ENCODE measurements around the gene DNAJC16. TPM values are rescaled to one million over a fixed set of nuclear protein-coding genes. Genes with fewer than 3 reads are reported as not detected.

DNAJC16 gene
- total and polyA plus RNA-seq, 2 of the 13 experiments (the other 11 are each of a cell fraction or from before 2014, with no cell fraction given): 11.4 to 15.4 TPM

DNA sequence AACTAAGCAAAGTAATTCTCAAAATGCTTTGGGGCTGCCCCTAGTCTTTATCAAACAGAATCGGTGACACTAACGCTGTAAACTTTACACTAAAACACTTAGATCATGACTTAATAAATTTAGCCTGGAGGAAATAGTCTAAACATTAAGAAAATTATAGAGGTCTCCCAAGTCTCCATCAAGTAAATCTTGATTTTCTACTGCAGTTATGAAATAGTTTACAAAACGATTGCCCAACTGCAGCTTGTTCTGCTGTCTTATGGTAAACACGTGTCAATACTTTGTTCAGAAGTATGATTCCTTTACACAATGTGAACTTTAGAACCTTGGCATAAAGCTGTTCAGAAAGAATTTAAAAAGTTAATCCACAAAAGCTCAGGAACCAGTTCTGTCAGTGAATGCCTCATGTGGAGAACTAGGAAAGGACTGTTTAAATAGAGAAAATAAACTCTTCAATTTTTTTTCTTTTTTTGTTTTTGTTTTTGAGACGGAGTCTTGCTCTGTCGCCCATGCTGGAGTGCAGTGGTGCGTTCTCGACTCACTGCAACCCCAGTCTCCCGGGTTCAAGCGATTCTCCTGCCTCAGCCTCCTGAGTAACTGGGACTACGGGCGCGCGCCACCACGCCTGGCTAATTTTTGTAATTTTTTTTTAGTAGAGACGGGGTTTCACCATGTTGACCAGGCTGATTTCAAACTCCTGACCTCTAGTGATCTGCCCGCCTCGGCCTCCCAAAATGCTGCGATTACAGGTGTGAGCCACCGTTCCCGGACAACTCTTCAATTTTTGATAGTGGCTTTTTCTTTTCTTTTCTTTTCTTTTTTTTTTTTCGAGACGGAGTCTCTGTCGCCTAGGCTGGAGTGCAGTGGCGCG lies 92.2 kb downstream of the DNAJC16 start (continued):
- TF ChIP-seq, protein P1, sequence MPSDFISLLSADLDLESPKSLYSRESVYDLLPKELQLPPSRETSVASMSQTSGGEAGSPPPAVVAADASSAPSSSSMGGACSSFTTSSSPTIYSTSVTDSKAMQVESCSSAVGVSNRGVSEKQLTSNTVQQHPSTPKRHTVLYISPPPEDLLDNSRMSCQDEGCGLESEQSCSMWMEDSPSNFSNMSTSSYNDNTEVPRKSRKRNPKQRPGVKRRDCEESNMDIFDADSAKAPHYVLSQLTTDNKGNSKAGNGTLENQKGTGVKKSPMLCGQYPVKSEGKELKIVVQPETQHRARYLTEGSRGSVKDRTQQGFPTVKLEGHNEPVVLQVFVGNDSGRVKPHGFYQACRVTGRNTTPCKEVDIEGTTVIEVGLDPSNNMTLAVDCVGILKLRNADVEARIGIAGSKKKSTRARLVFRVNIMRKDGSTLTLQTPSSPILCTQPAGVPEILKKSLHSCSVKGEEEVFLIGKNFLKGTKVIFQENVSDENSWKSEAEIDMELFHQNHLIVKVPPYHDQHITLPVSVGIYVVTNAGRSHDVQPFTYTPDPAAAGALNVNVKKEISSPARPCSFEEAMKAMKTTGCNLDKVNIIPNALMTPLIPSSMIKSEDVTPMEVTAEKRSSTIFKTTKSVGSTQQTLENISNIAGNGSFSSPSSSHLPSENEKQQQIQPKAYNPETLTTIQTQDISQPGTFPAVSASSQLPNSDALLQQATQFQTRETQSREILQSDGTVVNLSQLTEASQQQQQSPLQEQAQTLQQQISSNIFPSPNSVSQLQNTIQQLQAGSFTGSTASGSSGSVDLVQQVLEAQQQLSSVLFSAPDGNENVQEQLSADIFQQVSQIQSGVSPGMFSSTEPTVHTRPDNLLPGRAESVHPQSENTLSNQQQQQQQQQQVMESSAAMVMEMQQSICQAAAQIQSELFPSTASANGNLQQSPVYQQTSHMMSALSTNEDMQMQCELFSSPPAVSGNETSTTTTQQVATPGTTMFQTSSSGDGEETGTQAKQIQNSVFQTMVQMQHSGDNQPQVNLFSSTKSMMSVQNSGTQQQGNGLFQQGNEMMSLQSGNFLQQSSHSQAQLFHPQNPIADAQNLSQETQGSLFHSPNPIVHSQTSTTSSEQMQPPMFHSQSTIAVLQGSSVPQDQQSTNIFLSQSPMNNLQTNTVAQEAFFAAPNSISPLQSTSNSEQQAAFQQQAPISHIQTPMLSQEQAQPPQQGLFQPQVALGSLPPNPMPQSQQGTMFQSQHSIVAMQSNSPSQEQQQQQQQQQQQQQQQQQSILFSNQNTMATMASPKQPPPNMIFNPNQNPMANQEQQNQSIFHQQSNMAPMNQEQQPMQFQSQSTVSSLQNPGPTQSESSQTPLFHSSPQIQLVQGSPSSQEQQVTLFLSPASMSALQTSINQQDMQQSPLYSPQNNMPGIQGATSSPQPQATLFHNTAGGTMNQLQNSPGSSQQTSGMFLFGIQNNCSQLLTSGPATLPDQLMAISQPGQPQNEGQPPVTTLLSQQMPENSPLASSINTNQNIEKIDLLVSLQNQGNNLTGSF (CRISPR knock-in tag; IDR thresholded peaks at IDR 0.05): no peak
- TF ChIP-seq ZNF20 (CRISPR knock-in tag; IDR thresholded peaks at IDR 0.05) (no peak), FOXP1 (IDR thresholded peaks at IDR 0.05) (peak; percentile 91), FOXP1 (CRISPR knock-in tag; IDR thresholded peaks at IDR 0.05) (peak; percentile 99), EP300 (IDR thresholded peaks at IDR 0.05; ENCODE audit: low read depth in 2 of 2, low read length in 2 of 2) (peak; percentile 69 to 90), EP300 (CRISPR knock-in tag; IDR thresholded peaks at IDR 0.05; ENCODE audit: borderline replicate concordance) (peak; percentile 66; the same call in 1 of the 2 replicates), GMEB2 (CRISPR knock-in tag; IDR thresholded peaks at IDR 0.05; ENCODE audit: low read depth) (no peak), ZNF557 (CRISPR knock-in tag; IDR thresholded peaks at IDR 0.05) (no peak), ZNF770 (CRISPR knock-in tag; IDR thresholded peaks at IDR 0.05) (peak; percentile 36; the same call in 1 of the 2 replicates), PITX1 (CRISPR knock-in tag; IDR thresholded peaks at IDR 0.05) (peak; percentile 84), MLX (CRISPR knock-in tag; IDR thresholded peaks at IDR 0.05) (peak; percentile 94), ZMYM3 (CRISPR knock-in tag; IDR thresholded peaks at IDR 0.05) (peak; percentile 85)
- TF ChIP-seq, protein P2, sequence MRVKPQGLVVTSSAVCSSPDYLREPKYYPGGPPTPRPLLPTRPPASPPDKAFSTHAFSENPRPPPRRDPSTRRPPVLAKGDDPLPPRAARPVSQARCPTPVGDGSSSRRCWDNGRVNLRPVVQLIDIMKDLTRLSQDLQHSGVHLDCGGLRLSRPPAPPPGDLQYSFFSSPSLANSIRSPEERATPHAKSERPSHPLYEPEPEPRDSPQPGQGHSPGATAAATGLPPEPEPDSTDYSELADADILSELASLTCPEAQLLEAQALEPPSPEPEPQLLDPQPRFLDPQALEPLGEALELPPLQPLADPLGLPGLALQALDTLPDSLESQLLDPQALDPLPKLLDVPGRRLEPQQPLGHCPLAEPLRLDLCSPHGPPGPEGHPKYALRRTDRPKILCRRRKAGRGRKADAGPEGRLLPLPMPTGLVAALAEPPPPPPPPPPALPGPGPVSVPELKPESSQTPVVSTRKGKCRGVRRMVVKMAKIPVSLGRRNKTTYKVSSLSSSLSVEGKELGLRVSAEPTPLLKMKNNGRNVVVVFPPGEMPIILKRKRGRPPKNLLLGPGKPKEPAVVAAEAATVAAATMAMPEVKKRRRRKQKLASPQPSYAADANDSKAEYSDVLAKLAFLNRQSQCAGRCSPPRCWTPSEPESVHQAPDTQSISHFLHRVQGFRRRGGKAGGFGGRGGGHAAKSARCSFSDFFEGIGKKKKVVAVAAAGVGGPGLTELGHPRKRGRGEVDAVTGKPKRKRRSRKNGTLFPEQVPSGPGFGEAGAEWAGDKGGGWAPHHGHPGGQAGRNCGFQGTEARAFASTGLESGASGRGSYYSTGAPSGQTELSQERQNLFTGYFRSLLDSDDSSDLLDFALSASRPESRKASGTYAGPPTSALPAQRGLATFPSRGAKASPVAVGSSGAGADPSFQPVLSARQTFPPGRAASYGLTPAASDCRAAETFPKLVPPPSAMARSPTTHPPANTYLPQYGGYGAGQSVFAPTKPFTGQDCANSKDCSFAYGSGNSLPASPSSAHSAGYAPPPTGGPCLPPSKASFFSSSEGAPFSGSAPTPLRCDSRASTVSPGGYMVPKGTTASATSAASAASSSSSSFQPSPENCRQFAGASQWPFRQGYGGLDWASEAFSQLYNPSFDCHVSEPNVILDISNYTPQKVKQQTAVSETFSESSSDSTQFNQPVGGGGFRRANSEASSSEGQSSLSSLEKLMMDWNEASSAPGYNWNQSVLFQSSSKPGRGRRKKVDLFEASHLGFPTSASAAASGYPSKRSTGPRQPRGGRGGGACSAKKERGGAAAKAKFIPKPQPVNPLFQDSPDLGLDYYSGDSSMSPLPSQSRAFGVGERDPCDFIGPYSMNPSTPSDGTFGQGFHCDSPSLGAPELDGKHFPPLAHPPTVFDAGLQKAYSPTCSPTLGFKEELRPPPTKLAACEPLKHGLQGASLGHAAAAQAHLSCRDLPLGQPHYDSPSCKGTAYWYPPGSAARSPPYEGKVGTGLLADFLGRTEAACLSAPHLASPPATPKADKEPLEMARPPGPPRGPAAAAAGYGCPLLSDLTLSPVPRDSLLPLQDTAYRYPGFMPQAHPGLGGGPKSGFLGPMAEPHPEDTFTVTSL (CRISPR knock-in tag; IDR thresholded peaks at IDR 0.05; ENCODE audit: borderline replicate concordance): peak; percentile 70; the same call in 1 of the 2 replicates

Data from HepG2 (cell line).